Keratinocyte (primary cell): ENCODE measurements around the gene NRG3. TPM values are rescaled to one million over a fixed set of nuclear protein-coding genes. Genes with fewer than 3 reads are reported as not detected.

Experiments used
- DNase-seq: peaks from one replicate; pipeline ENCODE4 v3.0.0-alpha.2; 2011; ENCODE audit warnings: low read depth, missing footprints, low spot score
- FAIRE-seq: peaks from 2 replicates; lab custom pipeline; 2011; peaks lifted over from hg19 to GRCh38; lab: Jason Lieb, UNC
- H2AFZ ChIP-seq: 2 replicates; pipeline ENCODE4 v1.6.0; 2012; ENCODE audit warnings: low read length, control low read depth, inconsistent platforms; ENCODE audit not compliant: control insufficient read depth
- H3K27ac ChIP-seq: 2 replicates; pipeline ENCODE4 v1.5.1; 2011; ENCODE audit warnings: low read length; ENCODE audit not compliant: control insufficient read depth, insufficient read depth
- H3K27me3 ChIP-seq: 3 replicates; pipeline ENCODE4 v1.6.0; 2011; ENCODE audit warnings: low read length; ENCODE audit not compliant: control insufficient read depth, insufficient read depth; ENCODE audit errors: extremely low read depth
- H3K36me3 ChIP-seq, 2 experiments: 2 replicates in 1 of 2; 3 replicates in 1 of 2; pipeline ENCODE4 v1.5.1; 2011; ENCODE audit warnings: low read length in 2 of 2, mild to moderate bottlenecking in 1 of 2; ENCODE audit not compliant: control insufficient read depth in 2 of 2, insufficient read depth in 2 of 2; ENCODE audit errors: extremely low read depth in 1 of 2
- H3K4me1 ChIP-seq: 3 replicates; pipeline ENCODE4 v1.5.1; 2011; ENCODE audit warnings: low read length; ENCODE audit not compliant: control insufficient read depth, insufficient read depth; ENCODE audit errors: extremely low read depth
- H3K4me2 ChIP-seq: 3 replicates; pipeline ENCODE4 v1.6.0; 2011; ENCODE audit warnings: low read depth, low read length; ENCODE audit not compliant: control insufficient read depth, insufficient read depth; ENCODE audit errors: extremely low read depth
- H3K4me3 ChIP-seq, 3 experiments: fragments of 200-600 bp in 1 of 3; sonication (generic) in 1 of 3; 2 replicates in 2 of 3; 3 replicates in 1 of 3; pipeline ENCODE4 v1.5.1; 2011 to 2016; ENCODE audit warnings: low read length in 3 of 3, mild to moderate bottlenecking in 3 of 3, control low read depth in 2 of 3, inconsistent platforms in 1 of 3, low read depth in 1 of 3, mixed read lengths in 1 of 3, mixed run types in 1 of 3, moderate library complexity in 1 of 3; ENCODE audit not compliant: control insufficient read depth in 2 of 3, insufficient read depth in 2 of 3; ENCODE audit errors: extremely low read depth in 1 of 3
- H3K79me2 ChIP-seq: 2 replicates; pipeline ENCODE4 v1.6.0; 2012; ENCODE audit warnings: low read length; ENCODE audit not compliant: control insufficient read depth, insufficient read depth
- H3K9ac ChIP-seq: 3 replicates; pipeline ENCODE4 v1.6.0; 2011; ENCODE audit warnings: low read length; ENCODE audit not compliant: control insufficient read depth, insufficient read depth; ENCODE audit errors: extremely low read depth
- H3K9me1 ChIP-seq: 3 replicates; pipeline ENCODE4 v1.6.0; 2011; ENCODE audit warnings: low read length; ENCODE audit not compliant: control insufficient read depth, insufficient read depth; ENCODE audit errors: extremely low read depth
- H3K9me3 ChIP-seq: 2 replicates; pipeline ENCODE4 v1.5.1; 2012; ENCODE audit warnings: low read depth, low read length; ENCODE audit not compliant: control insufficient read depth
- H4K20me1 ChIP-seq: 3 replicates; pipeline ENCODE4 v1.6.0; 2011; ENCODE audit warnings: low read length; ENCODE audit not compliant: control insufficient read depth, insufficient read depth; ENCODE audit errors: extremely low read depth
- CTCF ChIP-seq, 3 experiments: IDR thresholded peaks in 1 of 3; conservative IDR thresholded peaks in 1 of 3; optimal IDR thresholded peaks in 1 of 3; 2 replicates in 2 of 3; 3 replicates in 1 of 3; pipeline versions ENCODE3 to v1.5.1; 2011; ENCODE audit warnings: low read length in 3 of 3, mild to moderate bottlenecking in 3 of 3, moderate library complexity in 2 of 3, control low read depth in 1 of 3, inconsistent platforms in 1 of 3; ENCODE audit not compliant: insufficient read depth in 2 of 3; ENCODE audit errors: extremely low read depth in 1 of 3
- EZH2 ChIP-seq: IDR thresholded peaks from one replicate; pipeline ENCODE4 v1.6.1; 2012; ENCODE audit warnings: inconsistent platforms, mild to moderate bottlenecking, low read length, moderate library complexity
- dilution Hi-C: fragments of 300-500 bp; cut with MboI; formaldehyde crosslinking; loops from one replicate; pipeline ENCODE4 v1.7.0; 2020; ENCODE audit warnings: low sequenced_read_pairs; ENCODE audit not compliant: extremely low pct_ligation_motif_present
- polyA plus RNA-seq, 5 experiments: library from polyadenylated mRNA; depleted of rRNA in 3 of 5; stranded (reverse) in 3 of 5; stranded (forward) in 1 of 5; unstranded in 1 of 5; fragments of >200 nt; gene quantifications; 1 replicate in 1 of 5; 2 replicates in 3 of 5; 3 replicates in 1 of 5; pipeline versions ENCODE4 v1.2.1 to v1.2.3, GENCODE V29; 2011 to 2012; ENCODE audit warnings: missing spikeins in 2 of 5, low read depth in 1 of 5, low replicate concordance in 1 of 5

The NRG3 gene
- polyA plus RNA-seq, 1 donor (not counting 4 experiments of a cell fraction or from before 2014, with no cell fraction given) = not detected

- no peaks in the 10 kb centered on the region for H3K36me3 ChIP-seq
- no peaks in the 10 kb centered on the region for H3K9me1 ChIP-seq
- no peaks in the 10 kb centered on the region for H3K4me1 ChIP-seq
- H3K4me2 ChIP-seq = no peak overlapping the region
- H2AFZ ChIP-seq = no peak overlapping the region
- DNase-seq (no peak), FAIRE-seq (no peak)
- no peak overlapping the region for H3K27ac ChIP-seq
- no peaks in the 10 kb centered on the region for H3K9me3 ChIP-seq
- H3K9ac ChIP-seq = no peak overlapping the region
- no peak overlapping the region for H3K4me3 ChIP-seq
- no peaks in the 10 kb centered on the region for H3K79me2 ChIP-seq
- no peaks in the 10 kb centered on the region for H4K20me1 ChIP-seq
- dilution Hi-C loops = no loop called here
- no peaks in the 10 kb centered on the region for H3K27me3 ChIP-seq
- no peak for TF ChIP-seq CTCF (optimal IDR thresholded peaks at IDR 0.05 in 1 of 3, IDR thresholded peaks at IDR 0.05 in 1 of 3, conservative IDR thresholded peaks at IDR 0.05 in 1 of 3; ENCODE audit: extremely low read depth in 1 of 3, insufficient read depth in 2 of 3, low read length in 3 of 3)
- TF ChIP-seq EZH2 = no peak
Observed at GRCh38 chr10:81843042-81843441, 32.0 kb upstream of the NRG3 start.

- H3K79me2 ChIP-seq = no peaks in the 10 kb centered on the region
- no peak overlapping the region for H2AFZ ChIP-seq
- no peaks in the 10 kb centered on the region for H3K9me1 ChIP-seq
- no peak overlapping the region for H3K4me2 ChIP-seq
- no peaks in the 10 kb centered on the region for H4K20me1 ChIP-seq
- no peak overlapping the region for H3K4me3 ChIP-seq
- no peaks in the 10 kb centered on the region for H3K4me1 ChIP-seq
- FAIRE-seq (no peak), DNase-seq (no peak)
- H3K9ac ChIP-seq = no peak overlapping the region
- H3K36me3 ChIP-seq = no peaks in the 10 kb centered on the region
- no peaks in the 10 kb centered on the region for H3K27me3 ChIP-seq
- no peak for TF ChIP-seq EZH2
- TF ChIP-seq CTCF (optimal IDR thresholded peaks at IDR 0.05 in 1 of 3, IDR thresholded peaks at IDR 0.05 in 1 of 3, conservative IDR thresholded peaks at IDR 0.05 in 1 of 3; ENCODE audit: extremely low read depth in 1 of 3, insufficient read depth in 2 of 3, low read length in 3 of 3) = no peak
- no peak overlapping the region for H3K27ac ChIP-seq
- no peaks in the 10 kb centered on the region for H3K9me3 ChIP-seq
- dilution Hi-C loops = no loop called here
Observed at GRCh38 chr10:81847675-81848074, 27.3 kb upstream of the NRG3 start.
